Ascending aorta (tissue), 2 donors: ENCODE data around the gene S100A9. TPM values are rescaled to one million over a fixed set of nuclear protein-coding genes. Genes with fewer than 3 reads are reported as not detected.
A peak's percentile ranks its signal among the peaks of the same experiment; 100 is the strongest.

Source experiments
- DNase-seq, 2 donors: peaks; one replicate each; pipeline ENCODE4 v3.0.0-alpha.2; 2019; ENCODE audit warnings: low spot score in 2 of 2
- H3K27ac ChIP-seq, 2 donors: fragments of 200-600 bp; sonication (generic); one replicate each; pipeline ENCODE4 v1.5.1; 2016 to 2017; ENCODE audit warnings: mild to moderate bottlenecking in 1 of 2
- H3K27me3 ChIP-seq: fragments of 200-600 bp; sonication (generic); one replicate; pipeline ENCODE4 v1.5.1; 2017
- H3K36me3 ChIP-seq, 2 donors: fragments of 200-600 bp; sonication (generic); one replicate each; pipeline ENCODE4 v1.5.1; 2016
- H3K4me1 ChIP-seq, 2 donors: fragments of 200-600 bp; sonication (generic); one replicate each; pipeline ENCODE4 v1.5.1; 2016 to 2017; ENCODE audit warnings: mild to moderate bottlenecking in 1 of 2
- H3K4me3 ChIP-seq, 2 donors: fragments of 200-600 bp; sonication (generic); one replicate each; pipeline ENCODE4 v1.5.1; 2016 to 2017; ENCODE audit warnings: mild to moderate bottlenecking in 1 of 2
- H3K9me3 ChIP-seq, 2 donors: fragments of 200-600 bp; sonication (generic); one replicate each; pipeline ENCODE4 v1.5.1; 2016
- intact Hi-C: fragments of 100-400 bp; cut with DNase I; formaldehyde crosslinking; loops from one replicate; pipeline ENCODE4 v1.15.1; 2023
- total RNA-seq: library from RNA; depleted of rRNA; stranded (reverse); fragments of >200 nt; gene quantifications from one replicate; pipeline ENCODE4 v1.1.0, GENCODE V29; 2016
- TF ChIP-seq, protein P1 (sequence below), 3 experiments: fragments of 200-600 bp in 2 of 3; fragments of 450-650 bp in 1 of 3; sonication (generic) in 2 of 3; IDR thresholded peaks; one replicate each; pipeline ENCODE4 v1.5.1; 2016 to 2019; ENCODE audit warnings: antibody characterized with exemption in 3 of 3, mild to moderate bottlenecking in 1 of 3, moderate library complexity in 1 of 3

Gene S100A9
- total RNA-seq, 1 donor from 2014 or later: 764 TPM

DNA sequence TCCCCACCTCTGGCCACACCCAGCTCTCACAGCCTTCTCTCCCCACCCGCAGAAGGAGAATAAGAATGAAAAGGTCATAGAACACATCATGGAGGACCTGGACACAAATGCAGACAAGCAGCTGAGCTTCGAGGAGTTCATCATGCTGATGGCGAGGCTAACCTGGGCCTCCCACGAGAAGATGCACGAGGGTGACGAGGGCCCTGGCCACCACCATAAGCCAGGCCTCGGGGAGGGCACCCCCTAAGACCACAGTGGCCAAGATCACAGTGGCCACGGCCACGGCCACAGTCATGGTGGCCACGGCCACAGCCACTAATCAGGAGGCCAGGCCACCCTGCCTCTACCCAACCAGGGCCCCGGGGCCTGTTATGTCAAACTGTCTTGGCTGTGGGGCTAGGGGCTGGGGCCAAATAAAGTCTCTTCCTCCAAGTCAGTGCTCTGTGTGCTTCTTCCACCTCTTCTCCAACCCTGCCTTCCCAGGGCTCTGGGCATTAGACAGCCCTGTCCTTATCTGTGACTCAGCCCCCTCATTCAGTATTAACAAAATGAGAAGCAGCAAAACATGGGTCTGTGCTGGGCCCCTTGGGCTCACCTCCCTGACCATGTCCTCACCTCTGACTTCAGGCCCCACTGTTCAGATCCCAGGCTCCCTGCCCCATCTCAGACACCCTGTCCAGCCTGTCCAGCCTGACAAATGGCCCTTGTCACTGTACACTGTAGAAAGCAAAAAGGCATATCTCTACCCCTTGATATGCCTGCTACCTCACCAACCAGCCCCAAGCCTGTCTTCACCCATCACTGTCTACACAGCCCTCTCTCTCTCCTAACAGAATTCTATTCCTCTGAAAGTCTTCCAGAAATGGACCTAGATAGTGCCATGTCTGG is 3.2 kb downstream of the S100A9 start:
- Histone ChIP-seq H3K36me3 (no peaks in the 10 kb centered on the region), H3K4me1 (no peaks in the 10 kb centered on the region)
- intact Hi-C loops: no loop called here

GRCh38 chr1:153361480-153362109 is 3.9 kb downstream of the S100A9 start:
- Histone ChIP-seq H3K4me1 (no peaks in the 10 kb centered on the region), H3K9me3 (no peaks in the 10 kb centered on the region), H3K27ac (no peak overlapping the region), H3K36me3 (no peaks in the 10 kb centered on the region), H3K27me3 (no peaks in the 10 kb centered on the region), H3K4me3 (no peak overlapping the region)
- DNase-seq: peak in 1 of 2 donors; percentile 46
- TF ChIP-seq, protein P1, sequence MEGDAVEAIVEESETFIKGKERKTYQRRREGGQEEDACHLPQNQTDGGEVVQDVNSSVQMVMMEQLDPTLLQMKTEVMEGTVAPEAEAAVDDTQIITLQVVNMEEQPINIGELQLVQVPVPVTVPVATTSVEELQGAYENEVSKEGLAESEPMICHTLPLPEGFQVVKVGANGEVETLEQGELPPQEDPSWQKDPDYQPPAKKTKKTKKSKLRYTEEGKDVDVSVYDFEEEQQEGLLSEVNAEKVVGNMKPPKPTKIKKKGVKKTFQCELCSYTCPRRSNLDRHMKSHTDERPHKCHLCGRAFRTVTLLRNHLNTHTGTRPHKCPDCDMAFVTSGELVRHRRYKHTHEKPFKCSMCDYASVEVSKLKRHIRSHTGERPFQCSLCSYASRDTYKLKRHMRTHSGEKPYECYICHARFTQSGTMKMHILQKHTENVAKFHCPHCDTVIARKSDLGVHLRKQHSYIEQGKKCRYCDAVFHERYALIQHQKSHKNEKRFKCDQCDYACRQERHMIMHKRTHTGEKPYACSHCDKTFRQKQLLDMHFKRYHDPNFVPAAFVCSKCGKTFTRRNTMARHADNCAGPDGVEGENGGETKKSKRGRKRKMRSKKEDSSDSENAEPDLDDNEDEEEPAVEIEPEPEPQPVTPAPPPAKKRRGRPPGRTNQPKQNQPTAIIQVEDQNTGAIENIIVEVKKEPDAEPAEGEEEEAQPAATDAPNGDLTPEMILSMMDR (IDR thresholded peaks at IDR 0.05): no peak
- intact Hi-C loops: no loop called here

More for the DNA sequence above, 3.2 kb downstream of the S100A9 start:
- TF ChIP-seq, protein P1 (IDR thresholded peaks at IDR 0.05): no peak
- no peak for DNase-seq
- no peaks in the 10 kb centered on the region for H3K9me3 ChIP-seq
- no peak overlapping the region for H3K4me3 ChIP-seq
- no peak overlapping the region for H3K27ac ChIP-seq
- no peaks in the 10 kb centered on the region for H3K27me3 ChIP-seq

DNA sequence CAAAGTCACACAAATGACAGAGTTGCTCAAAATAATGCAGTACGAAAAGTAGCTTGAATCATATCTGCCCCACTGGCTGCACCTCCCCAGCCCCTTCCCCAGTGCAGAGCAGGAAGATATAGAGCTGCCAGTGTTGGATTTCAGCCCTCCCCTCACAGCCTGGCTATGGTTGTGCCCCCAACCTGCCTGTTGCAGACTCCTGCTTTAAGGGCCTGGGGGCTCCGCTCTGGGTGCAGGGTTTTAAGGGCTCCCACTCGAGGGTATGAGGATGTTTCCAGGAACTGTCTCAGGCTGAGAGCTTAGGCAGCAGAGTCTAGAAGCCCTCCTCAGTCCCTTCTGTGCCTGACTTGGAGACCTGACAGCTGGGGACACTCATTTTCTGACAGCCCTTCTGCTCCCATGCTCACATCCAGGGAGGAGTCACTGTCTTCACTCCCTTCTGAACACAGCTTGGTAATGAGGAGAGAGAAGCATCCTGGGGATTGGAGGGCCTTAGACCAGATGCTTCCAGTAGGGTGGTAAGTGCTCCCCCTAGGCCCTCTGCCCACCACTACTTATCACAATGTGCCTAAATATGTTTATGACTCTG is 4.6 kb downstream of the S100A9 start:
- Histone ChIP-seq H3K4me1 (no peaks in the 10 kb centered on the region), H3K36me3 (no peaks in the 10 kb centered on the region), H3K27me3 (no peaks in the 10 kb centered on the region), H3K4me3 (no peak overlapping the region), H3K9me3 (no peaks in the 10 kb centered on the region), H3K27ac (no peak overlapping the region)
- DNase-seq: peak in 1 of 2 donors; percentile 22
- TF ChIP-seq, protein P1 (IDR thresholded peaks at IDR 0.05): no peak
- intact Hi-C loops: no loop called here

DNA sequence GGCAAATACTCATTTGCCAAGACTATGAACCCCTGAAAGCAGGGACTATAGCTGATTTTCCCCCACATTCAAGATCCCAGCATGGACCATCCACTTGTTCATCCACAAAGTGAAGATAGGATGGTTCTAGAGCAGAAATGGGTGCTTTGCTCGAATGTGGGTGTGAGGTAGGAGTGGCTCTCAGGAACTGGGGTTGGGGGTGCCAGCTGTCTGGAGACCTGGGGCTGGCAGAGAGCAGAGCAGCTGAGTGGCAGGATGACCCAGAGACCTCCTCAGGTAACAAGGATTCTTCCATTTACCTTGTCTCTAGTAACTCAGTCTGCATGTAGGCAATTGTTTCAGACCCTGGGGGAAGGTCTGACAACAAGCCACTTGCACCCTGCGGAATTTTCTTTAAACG is 6.0 kb downstream of the S100A9 start:
- H3K4me3 ChIP-seq: no peak overlapping the region
- H3K9me3 ChIP-seq: no peaks in the 10 kb centered on the region
- no peaks in the 10 kb centered on the region for H3K36me3 ChIP-seq
- H3K27ac ChIP-seq: no peak overlapping the region
- TF ChIP-seq, protein P1 (IDR thresholded peaks at IDR 0.05): no peak
- intact Hi-C loops: no loop called here
- no peaks in the 10 kb centered on the region for H3K27me3 ChIP-seq
- DNase-seq: no peak
- no peaks in the 10 kb centered on the region for H3K4me1 ChIP-seq

DNA sequence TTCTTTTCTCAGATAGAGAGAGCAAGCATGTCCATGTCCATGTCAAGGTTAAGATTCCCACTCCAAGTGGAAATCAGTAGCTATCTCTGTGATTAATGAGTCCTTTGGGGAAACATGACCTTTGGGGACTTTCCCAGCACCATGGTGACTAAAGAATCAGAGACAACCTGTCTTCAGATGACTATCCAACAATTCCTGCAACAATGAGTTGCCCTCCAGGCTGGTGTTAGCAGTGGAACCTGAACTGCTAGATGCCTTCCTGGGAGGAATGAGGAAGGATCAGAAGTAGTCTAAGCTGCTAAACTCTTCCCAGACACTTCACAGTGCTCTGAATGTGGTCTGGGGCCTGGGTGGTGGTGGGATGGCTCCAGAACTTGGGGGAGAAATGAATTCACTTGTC is 6.5 kb downstream of the S100A9 start:
- TF ChIP-seq, protein P1 (IDR thresholded peaks at IDR 0.05): no peak
- Histone ChIP-seq H3K27me3 (no peaks in the 10 kb centered on the region), H3K27ac (no peak overlapping the region), H3K9me3 (no peaks in the 10 kb centered on the region), H3K4me3 (no peak overlapping the region), H3K36me3 (no peaks in the 10 kb centered on the region), H3K4me1 (no peaks in the 10 kb centered on the region)
- intact Hi-C loops: no loop called here
- no peak for DNase-seq
